Measurements from ENCODE around the gene ADAMTS3. TPM values are rescaled to one million over a fixed set of nuclear protein-coding genes. Genes with fewer than 3 reads are reported as not detected.

The ADAMTS3 gene
- total and polyA plus RNA-seq, 5 donors from 2014 or later = 0.34 TPM; not detected in 4

DNA sequence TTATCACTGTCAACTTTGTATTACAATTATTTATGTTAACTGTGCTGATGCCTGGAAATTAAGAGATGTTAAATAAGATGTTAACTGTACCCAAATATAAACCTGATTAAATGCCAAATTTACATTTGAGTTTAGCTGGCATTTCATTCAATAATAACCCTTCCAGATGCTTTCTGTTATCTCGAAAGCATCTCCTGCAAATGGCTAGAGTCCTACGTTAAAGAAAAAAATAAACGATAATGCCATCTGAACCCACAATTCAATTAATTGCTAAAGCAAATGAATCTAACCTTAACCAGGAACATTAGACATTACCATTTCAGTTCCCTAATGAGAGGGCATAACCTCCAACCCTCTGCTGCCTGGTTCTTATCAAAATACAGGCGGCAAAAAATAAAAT lies 145.0 kb downstream of the ADAMTS3 start:
- no peak overlapping the region for H3K4me3 ChIP-seq (ENCODE audit: low read depth, low read length)
- no peak overlapping the region for H3K27ac ChIP-seq (ENCODE audit: insufficient read depth, low read length, poor library complexity, severe bottlenecking)
- no peak for DNase-seq
- no peaks in the 10 kb centered on the region for H3K4me1 ChIP-seq (ENCODE audit: control insufficient read depth, insufficient read depth, low read length, poor library complexity, severe bottlenecking)
- ATAC-seq (ENCODE audit: low read depth in 2 of 2) = no peak
- no peaks in the 10 kb centered on the region for H3K9me3 ChIP-seq (ENCODE audit: control insufficient read depth in 2 of 2, low read length in 2 of 2)
- Mint-ChIP-seq H3K4me1 (no peaks in the 10 kb centered on the region), H3K27me3 (no peaks in the 10 kb centered on the region), H3K27ac (no peak overlapping the region), H3K36me3 (no peaks in the 10 kb centered on the region), H3K4me3 (no peak overlapping the region), H3K9me3 (peaks cover 0 to 5% (median 0%) of the 10 kb centered on the region in 7 donors)
- H3K36me3 ChIP-seq (ENCODE audit: control insufficient read depth, insufficient read depth, low read length) = no peaks in the 10 kb centered on the region
- H3K27me3 ChIP-seq (ENCODE audit: control insufficient read depth, insufficient read depth, low read length) = no peaks in the 10 kb centered on the region

DNA sequence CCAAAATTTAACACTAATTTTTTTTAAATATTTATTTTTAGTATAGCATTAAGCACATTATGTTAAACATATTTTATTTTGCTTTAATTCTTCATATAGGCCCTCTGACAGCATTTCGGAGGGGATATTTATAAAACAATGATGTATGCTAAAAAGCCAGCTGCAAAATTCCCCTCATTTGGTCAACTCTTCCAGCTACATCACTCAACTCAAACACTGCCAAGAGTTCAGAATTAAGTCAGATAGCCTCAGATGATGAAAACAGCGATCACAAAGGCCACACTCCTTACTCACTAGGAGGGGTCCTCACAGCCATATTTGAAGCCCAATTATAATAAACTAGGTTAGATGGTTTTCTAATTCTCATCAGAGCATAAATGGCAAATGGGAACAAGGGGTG lies 146.6 kb downstream of the ADAMTS3 start:
- no peaks in the 10 kb centered on the region for H3K36me3 Mint-ChIP-seq
- Histone ChIP-seq H3K4me3 (ENCODE audit: low read depth, low read length) (no peak overlapping the region), H3K4me1 (ENCODE audit: control insufficient read depth, insufficient read depth, low read length, poor library complexity, severe bottlenecking) (no peaks in the 10 kb centered on the region), H3K9me3 (ENCODE audit: control insufficient read depth in 2 of 2, low read length in 2 of 2) (no peaks in the 10 kb centered on the region), H3K27me3 (ENCODE audit: control insufficient read depth, insufficient read depth, low read length) (no peaks in the 10 kb centered on the region), H3K36me3 (ENCODE audit: control insufficient read depth, insufficient read depth, low read length) (no peaks in the 10 kb centered on the region), H3K27ac (ENCODE audit: insufficient read depth, low read length, poor library complexity, severe bottlenecking) (no peak overlapping the region)
- H3K4me1 Mint-ChIP-seq = no peaks in the 10 kb centered on the region
- DNase-seq (no peak), ATAC-seq (ENCODE audit: low read depth in 2 of 2) (no peak)
- no peak overlapping the region for H3K4me3 Mint-ChIP-seq
- peaks cover 0 to 7% (median 0%) of the 10 kb centered on the region in 7 donors for H3K9me3 Mint-ChIP-seq
- no peaks in the 10 kb centered on the region for H3K27me3 Mint-ChIP-seq
- peak overlapping the region in 1 of 3 donors; percentile 48 for H3K27ac Mint-ChIP-seq

DNA sequence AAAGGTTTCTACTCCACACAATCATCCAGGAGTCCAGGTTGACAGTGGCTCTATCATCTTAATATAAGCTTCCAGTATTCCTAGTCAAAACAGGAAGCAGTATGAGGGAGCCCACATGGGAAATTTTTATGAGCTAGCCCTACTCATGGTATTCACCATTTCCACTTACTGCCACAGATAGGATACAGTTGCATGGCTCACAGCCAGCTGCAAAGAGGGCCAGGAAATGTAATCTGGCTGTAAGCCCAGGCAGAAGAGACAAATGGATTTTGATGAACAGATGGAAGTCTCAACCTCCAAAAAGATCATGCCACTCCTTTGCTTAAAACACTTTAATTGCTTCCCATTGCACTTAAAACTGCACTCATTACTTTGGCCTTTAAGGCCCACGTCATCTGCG lies 150.6 kb downstream of the ADAMTS3 start:
- no peak overlapping the region for H3K4me3 Mint-ChIP-seq
- no peak for ATAC-seq (ENCODE audit: low read depth in 2 of 2)
- peaks cover 0 to 7% (median 0%) of the 10 kb centered on the region in 7 donors for H3K9me3 Mint-ChIP-seq
- H3K27me3 Mint-ChIP-seq = no peaks in the 10 kb centered on the region
- H3K27ac Mint-ChIP-seq = no peak overlapping the region
- no peaks in the 10 kb centered on the region for H3K4me1 ChIP-seq (ENCODE audit: control insufficient read depth, insufficient read depth, low read length, poor library complexity, severe bottlenecking)
- no peak overlapping the region for H3K4me3 ChIP-seq (ENCODE audit: low read depth, low read length)
- H3K36me3 ChIP-seq (ENCODE audit: control insufficient read depth, insufficient read depth, low read length) = no peaks in the 10 kb centered on the region
- DNase-seq = no peak
- H3K4me1 Mint-ChIP-seq = no peaks in the 10 kb centered on the region
- no peaks in the 10 kb centered on the region for H3K36me3 Mint-ChIP-seq
- no peaks in the 10 kb centered on the region for H3K9me3 ChIP-seq (ENCODE audit: control insufficient read depth in 2 of 2, low read length in 2 of 2)
- H3K27ac ChIP-seq (ENCODE audit: insufficient read depth, low read length, poor library complexity, severe bottlenecking) = no peak overlapping the region
- no peaks in the 10 kb centered on the region for H3K27me3 ChIP-seq (ENCODE audit: control insufficient read depth, insufficient read depth, low read length)

DNA sequence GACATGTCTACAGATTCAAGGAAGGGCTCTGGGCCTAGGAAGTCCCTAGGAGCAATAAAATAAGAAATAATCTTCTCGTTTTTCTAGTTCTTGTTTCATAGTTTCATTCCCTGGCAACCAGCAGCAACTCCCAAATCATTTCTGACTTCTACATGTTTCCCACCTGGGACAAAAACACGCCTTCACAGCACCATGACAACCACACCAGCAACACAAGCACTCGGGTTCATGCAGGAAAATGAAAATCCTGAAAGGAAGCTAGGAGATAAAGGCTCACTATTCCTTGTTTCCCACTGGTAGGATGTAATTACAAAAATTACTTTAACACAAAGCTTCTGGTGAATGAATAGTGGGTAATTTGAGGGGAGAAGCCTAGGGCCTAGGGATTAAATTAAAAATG lies 158.9 kb downstream of the ADAMTS3 start:
- DNase-seq = no peak
- Histone ChIP-seq H3K27me3 (ENCODE audit: control insufficient read depth, insufficient read depth, low read length) (no peaks in the 10 kb centered on the region), H3K4me1 (ENCODE audit: control insufficient read depth, insufficient read depth, low read length, poor library complexity, severe bottlenecking) (no peaks in the 10 kb centered on the region), H3K27ac (ENCODE audit: insufficient read depth, low read length, poor library complexity, severe bottlenecking) (no peak overlapping the region), H3K36me3 (ENCODE audit: control insufficient read depth, insufficient read depth, low read length) (no peaks in the 10 kb centered on the region), H3K4me3 (ENCODE audit: low read depth, low read length) (no peak overlapping the region), H3K9me3 (ENCODE audit: control insufficient read depth in 2 of 2, low read length in 2 of 2) (no peaks in the 10 kb centered on the region)
- Mint-ChIP-seq H3K36me3 (no peaks in the 10 kb centered on the region), H3K4me1 (no peaks in the 10 kb centered on the region), H3K27me3 (no peaks in the 10 kb centered on the region), H3K9me3 (no peaks in the 10 kb centered on the region), H3K27ac (no peak overlapping the region), H3K4me3 (no peak overlapping the region)
- no peak for ATAC-seq (ENCODE audit: low read depth in 2 of 2)

DNA sequence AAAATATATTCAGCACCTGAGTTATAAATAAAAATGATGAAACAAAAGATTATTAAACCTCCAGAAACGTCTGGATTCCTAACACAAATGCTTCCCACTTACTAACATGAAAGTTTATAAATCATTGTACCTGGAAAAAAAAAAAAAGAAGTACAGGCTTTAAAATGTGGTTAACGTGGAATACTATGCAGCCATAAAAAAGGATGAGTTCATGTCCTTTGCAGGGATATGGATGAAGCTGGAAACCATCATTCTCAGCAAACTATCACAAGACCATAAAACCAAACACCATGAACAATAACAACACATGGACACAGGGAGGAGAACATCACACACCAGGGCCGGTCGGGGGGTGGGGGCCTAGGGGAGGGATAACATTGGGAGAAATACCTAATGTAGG lies 160.5 kb downstream of the ADAMTS3 start:
- H3K4me3 Mint-ChIP-seq = no peak overlapping the region
- H3K27ac ChIP-seq (ENCODE audit: insufficient read depth, low read length, poor library complexity, severe bottlenecking) = no peak overlapping the region
- ATAC-seq (ENCODE audit: low read depth in 2 of 2) = no peak
- no peaks in the 10 kb centered on the region for H3K9me3 ChIP-seq (ENCODE audit: control insufficient read depth in 2 of 2, low read length in 2 of 2)
- no peaks in the 10 kb centered on the region for H3K27me3 Mint-ChIP-seq
- H3K4me3 ChIP-seq (ENCODE audit: low read depth, low read length) = no peak overlapping the region
- no peaks in the 10 kb centered on the region for H3K4me1 ChIP-seq (ENCODE audit: control insufficient read depth, insufficient read depth, low read length, poor library complexity, severe bottlenecking)
- no peaks in the 10 kb centered on the region for H3K9me3 Mint-ChIP-seq
- no peaks in the 10 kb centered on the region for H3K36me3 ChIP-seq (ENCODE audit: control insufficient read depth, insufficient read depth, low read length)
- H3K27me3 ChIP-seq (ENCODE audit: control insufficient read depth, insufficient read depth, low read length) = no peaks in the 10 kb centered on the region
- no peaks in the 10 kb centered on the region for H3K36me3 Mint-ChIP-seq
- H3K27ac Mint-ChIP-seq = no peak overlapping the region
- DNase-seq = no peak
- no peaks in the 10 kb centered on the region for H3K4me1 Mint-ChIP-seq

DNA sequence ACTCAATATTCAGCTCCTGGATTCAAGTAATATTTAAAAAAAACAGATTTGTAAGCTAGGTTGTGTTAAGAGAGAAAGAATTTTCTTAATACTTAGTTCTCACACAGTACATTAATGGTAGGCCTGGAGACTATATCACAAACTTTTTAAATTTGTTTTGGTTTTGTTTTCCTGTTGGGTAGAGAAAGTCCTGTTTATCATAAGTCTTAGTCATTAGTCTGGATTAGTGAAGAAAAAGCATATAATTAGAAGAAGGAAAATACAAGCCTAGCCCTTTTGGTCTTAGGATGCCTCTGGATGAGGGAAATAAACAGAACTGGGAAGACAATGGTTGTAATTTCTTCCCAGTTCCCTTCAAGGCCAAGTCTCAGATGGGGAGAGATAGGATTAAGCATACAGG lies 163.6 kb downstream of the ADAMTS3 start:
- no peaks in the 10 kb centered on the region for H3K27me3 Mint-ChIP-seq
- no peak overlapping the region for H3K27ac Mint-ChIP-seq
- Histone ChIP-seq H3K4me1 (ENCODE audit: control insufficient read depth, insufficient read depth, low read length, poor library complexity, severe bottlenecking) (no peaks in the 10 kb centered on the region), H3K36me3 (ENCODE audit: control insufficient read depth, insufficient read depth, low read length) (no peaks in the 10 kb centered on the region), H3K9me3 (ENCODE audit: control insufficient read depth in 2 of 2, low read length in 2 of 2) (no peaks in the 10 kb centered on the region), H3K4me3 (ENCODE audit: low read depth, low read length) (no peak overlapping the region), H3K27me3 (ENCODE audit: control insufficient read depth, insufficient read depth, low read length) (no peaks in the 10 kb centered on the region), H3K27ac (ENCODE audit: insufficient read depth, low read length, poor library complexity, severe bottlenecking) (no peak overlapping the region)
- no peaks in the 10 kb centered on the region for H3K9me3 Mint-ChIP-seq
- ATAC-seq (ENCODE audit: low read depth in 2 of 2) = no peak
- no peak for DNase-seq
- H3K36me3 Mint-ChIP-seq = no peaks in the 10 kb centered on the region
- H3K4me1 Mint-ChIP-seq = no peaks in the 10 kb centered on the region
- H3K4me3 Mint-ChIP-seq = no peak overlapping the region

DNA sequence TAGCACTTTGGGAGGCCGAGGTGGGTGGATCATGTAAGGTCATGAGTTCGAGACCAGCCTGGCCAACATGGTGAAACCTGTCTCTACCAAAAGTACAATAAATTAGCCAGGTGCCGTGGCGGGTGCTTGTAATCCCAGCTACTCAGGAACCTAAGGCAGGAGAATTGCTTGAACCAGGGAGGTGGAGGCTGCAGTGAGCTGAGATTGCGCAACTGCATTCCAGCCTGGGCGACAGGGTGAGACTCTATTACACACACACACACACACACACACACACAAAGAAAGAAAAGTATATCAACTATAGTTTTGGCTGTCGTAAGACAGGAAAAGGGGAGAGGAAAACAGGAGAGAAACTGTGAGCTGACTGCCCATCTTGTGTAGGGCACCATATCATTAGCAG lies 171.7 kb downstream of the ADAMTS3 start:
- no peak for ATAC-seq (ENCODE audit: low read depth in 2 of 2)
- Histone ChIP-seq H3K9me3 (ENCODE audit: control insufficient read depth in 2 of 2, low read length in 2 of 2) (no peaks in the 10 kb centered on the region), H3K36me3 (ENCODE audit: control insufficient read depth, insufficient read depth, low read length) (no peaks in the 10 kb centered on the region), H3K4me1 (ENCODE audit: control insufficient read depth, insufficient read depth, low read length, poor library complexity, severe bottlenecking) (no peaks in the 10 kb centered on the region), H3K4me3 (ENCODE audit: low read depth, low read length) (no peak overlapping the region), H3K27me3 (ENCODE audit: control insufficient read depth, insufficient read depth, low read length) (no peaks in the 10 kb centered on the region), H3K27ac (ENCODE audit: insufficient read depth, low read length, poor library complexity, severe bottlenecking) (no peak overlapping the region)
- H3K36me3 Mint-ChIP-seq = no peaks in the 10 kb centered on the region
- no peak overlapping the region for H3K27ac Mint-ChIP-seq
- H3K9me3 Mint-ChIP-seq = peaks cover 0 to 5% (median 0%) of the 10 kb centered on the region in 7 donors
- no peak for DNase-seq
- H3K4me3 Mint-ChIP-seq = no peak overlapping the region
- no peaks in the 10 kb centered on the region for H3K4me1 Mint-ChIP-seq
- H3K27me3 Mint-ChIP-seq = no peaks in the 10 kb centered on the region

DNA sequence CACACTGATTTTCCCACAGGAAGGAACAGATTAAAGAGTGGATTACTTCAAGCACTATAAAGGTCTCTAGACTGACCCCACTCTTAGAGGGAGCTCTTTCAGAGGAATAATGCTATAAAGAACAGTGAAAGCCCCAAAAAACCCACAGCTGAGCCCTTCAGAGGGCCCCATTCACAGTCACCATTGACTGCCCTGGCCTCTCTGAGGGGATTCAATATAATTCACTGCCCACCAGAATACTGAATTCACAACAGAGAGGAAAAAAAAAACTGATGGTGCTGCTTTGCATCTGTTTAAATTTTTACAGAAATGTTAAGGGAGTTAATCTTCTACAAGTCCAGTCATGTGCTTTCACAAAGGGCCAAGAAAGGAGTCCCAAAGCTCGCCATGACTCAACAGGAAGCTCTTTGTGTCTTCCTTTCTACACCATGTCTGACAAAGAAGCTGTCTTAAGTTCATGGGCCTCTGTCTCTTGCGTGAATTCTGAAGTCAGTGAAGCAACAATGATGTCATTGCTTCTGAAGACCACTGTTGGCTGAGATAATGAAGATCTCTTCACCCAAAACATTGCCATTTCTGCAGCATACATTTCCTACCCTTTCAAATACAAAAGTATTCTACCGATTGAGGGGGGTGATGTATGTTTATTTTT lies 174.9 kb downstream of the ADAMTS3 start:
- Histone ChIP-seq H3K27ac (ENCODE audit: insufficient read depth, low read length, poor library complexity, severe bottlenecking) (no peak overlapping the region), H3K4me3 (ENCODE audit: low read depth, low read length) (no peak overlapping the region), H3K36me3 (ENCODE audit: control insufficient read depth, insufficient read depth, low read length) (no peaks in the 10 kb centered on the region), H3K4me1 (ENCODE audit: control insufficient read depth, insufficient read depth, low read length, poor library complexity, severe bottlenecking) (no peaks in the 10 kb centered on the region), H3K27me3 (ENCODE audit: control insufficient read depth, insufficient read depth, low read length) (no peaks in the 10 kb centered on the region), H3K9me3 (ENCODE audit: control insufficient read depth in 2 of 2, low read length in 2 of 2) (no peaks in the 10 kb centered on the region)
- peaks cover 0 to 5% (median 0%) of the 10 kb centered on the region in 7 donors for H3K9me3 Mint-ChIP-seq
- DNase-seq (no peak), ATAC-seq (ENCODE audit: low read depth in 2 of 2) (no peak)
- H3K27me3 Mint-ChIP-seq = no peaks in the 10 kb centered on the region
- no peak overlapping the region for H3K27ac Mint-ChIP-seq
- no peak overlapping the region for H3K4me3 Mint-ChIP-seq
- no peaks in the 10 kb centered on the region for H3K4me1 Mint-ChIP-seq
- H3K36me3 Mint-ChIP-seq = no peaks in the 10 kb centered on the region
